Body of pancreas (tissue), 4 donors: ENCODE measurements around the gene PATE2.

Experiments
- CTCF ChIP-seq, 7 experiments: fragments of 450-650 bp in 4 of 7; fragments of 200-600 bp in 3 of 7; sonication (generic) in 3 of 7; IDR thresholded peaks; one replicate each; pipeline ENCODE4 v1.5.1; 2016 to 2019; ENCODE audit warnings: antibody characterized with exemption in 7 of 7
- POLR2A ChIP-seq, 3 donors: fragments of 450-650 bp; IDR thresholded peaks; one replicate each; pipeline ENCODE4 v1.6.1; 2016; ENCODE audit warnings: antibody characterized with exemption in 3 of 3, mild to moderate bottlenecking in 2 of 3

DNA sequence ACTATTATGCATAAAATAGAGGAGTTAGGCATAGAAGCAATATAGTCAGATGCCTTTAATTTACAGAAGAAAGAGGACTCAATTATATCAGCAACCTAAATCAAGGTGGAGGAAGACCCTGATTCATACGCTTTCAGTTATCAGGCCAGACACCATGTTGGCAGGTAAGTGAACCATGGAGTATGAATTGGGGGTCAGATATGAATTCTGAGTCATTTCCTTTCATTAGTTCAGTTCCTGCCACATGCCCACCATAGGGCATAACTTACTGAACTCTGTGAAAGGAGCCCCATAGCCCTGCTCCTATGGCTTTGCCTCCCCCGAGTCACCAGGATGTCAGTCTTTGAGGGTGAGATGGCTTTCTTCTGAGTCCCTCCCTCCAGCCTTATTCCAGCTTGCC is 15.1 kb downstream of the PATE2 start:
- TF ChIP-seq CTCF (IDR thresholded peaks at IDR 0.05) (no peak), POLR2A (IDR thresholded peaks at IDR 0.05) (no peak)
